CD4-positive, alpha-beta T cell treated with Interleukin-2 at 100 ng/mL for 4 hours (primary cell): ENCODE measurements around the gene DIDO1.

Source experiments
- DNase-seq: peaks from one replicate; pipeline ENCODE4 v3.0.0-alpha.2; 2020; ENCODE audit warnings: low spot score

DIDO1 gene

DNA sequence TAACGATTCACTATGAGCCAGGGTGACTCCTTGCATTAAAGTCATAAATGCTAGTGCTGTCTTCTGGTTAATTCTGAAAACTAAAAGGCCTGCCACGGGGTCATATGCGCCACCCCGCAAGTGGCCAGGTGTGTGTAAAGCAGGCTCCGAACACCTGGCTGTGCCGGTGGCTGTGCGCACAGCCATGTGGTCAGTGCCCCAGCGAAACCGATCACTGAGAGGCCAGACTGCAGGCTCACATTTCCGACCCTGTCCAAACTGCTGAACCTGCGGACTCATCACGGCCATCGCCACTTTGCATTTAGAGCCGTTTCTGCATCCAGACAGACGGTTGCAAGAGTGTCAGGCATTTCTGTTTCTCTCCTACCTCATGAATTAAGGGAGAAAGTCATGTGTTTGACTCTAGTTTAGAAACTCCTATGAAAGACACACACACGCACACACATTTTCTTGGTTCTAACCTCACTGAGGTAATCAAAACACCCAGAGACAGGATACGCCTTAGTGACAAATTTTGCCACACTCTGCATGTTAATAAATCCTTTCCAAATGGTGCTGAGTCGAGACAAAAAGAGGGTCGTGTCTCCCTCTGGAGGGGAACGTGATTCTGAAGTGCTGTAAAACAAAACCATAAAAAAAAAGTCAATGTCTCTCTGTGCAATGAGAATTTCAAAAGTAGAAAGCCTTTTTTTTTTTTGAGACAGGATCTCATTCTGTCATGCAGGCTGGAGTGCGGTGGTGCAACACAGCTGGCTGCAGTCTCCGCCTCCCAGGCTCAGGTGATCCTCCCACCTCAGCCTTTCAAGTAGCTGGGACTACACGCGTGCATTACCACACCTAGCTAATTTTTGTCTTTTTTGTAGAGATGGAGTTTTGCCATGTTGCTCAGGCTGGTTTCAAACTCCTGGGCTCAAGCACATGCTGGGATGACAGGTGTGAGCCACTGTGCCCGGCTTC is 33.7 kb downstream of the DIDO1 start:
- DNase-seq, result no peak

DNA sequence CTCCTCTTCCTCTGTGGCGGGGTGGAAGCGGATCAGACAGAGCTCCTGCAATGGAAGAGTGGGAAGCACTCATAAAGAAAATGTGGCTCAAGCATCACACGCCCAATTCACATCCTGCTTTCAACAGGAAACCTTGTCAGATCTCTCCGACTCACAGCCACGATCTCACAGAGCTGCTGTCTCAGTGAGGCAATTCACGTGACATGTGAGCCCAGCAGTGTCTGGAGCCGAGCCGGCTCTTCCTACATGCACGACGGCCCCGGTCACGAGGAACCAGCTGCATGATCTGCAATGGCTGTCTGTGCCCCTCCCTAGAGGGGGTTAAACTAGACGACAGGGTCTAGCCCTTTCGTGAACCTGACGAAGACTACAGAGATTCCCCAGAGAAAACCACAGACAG is 35.2 kb downstream of the DIDO1 start:
- DNase-seq, result peak; percentile 38

DNA sequence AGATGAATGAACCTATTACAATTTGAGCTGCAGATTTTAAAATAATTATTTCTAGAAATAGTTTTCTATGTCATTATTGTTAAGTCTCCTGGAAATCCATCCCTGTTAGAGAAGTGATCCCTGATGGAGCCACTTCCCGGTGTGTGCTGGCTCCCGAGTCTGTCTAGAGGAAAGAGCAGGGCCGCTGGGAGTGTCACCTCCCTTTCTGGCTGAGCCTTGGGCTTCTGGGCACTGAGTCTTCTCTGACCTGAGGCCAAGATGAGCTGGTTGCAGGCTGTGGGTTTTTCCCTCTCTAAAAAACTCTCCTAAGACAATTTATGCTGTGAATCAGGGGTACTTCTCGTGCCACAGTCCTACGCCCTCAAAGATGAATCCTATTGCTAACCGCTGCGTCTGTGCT is 35.9 kb downstream of the DIDO1 start:
- DNase-seq, result no peak

DNA sequence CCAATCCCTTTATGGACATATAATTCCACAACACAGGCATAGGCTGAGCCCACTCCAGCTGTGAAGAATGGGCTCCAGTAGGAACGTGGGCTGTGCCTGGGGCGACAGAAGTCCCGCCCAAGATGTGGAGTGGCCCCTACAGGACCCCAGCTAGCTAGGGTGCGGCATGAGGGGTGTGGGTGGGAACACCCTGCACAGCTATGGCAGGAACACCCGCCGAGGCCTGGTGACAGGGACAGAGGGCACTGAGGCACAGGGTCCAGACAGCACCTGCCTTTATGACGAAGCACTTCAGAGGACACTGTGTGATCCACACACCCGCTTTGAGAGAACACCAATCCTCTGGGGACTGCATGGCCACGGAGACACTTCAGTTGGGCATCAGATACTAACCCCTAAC is 36.4 kb downstream of the DIDO1 start:
- no peak for DNase-seq

DNA sequence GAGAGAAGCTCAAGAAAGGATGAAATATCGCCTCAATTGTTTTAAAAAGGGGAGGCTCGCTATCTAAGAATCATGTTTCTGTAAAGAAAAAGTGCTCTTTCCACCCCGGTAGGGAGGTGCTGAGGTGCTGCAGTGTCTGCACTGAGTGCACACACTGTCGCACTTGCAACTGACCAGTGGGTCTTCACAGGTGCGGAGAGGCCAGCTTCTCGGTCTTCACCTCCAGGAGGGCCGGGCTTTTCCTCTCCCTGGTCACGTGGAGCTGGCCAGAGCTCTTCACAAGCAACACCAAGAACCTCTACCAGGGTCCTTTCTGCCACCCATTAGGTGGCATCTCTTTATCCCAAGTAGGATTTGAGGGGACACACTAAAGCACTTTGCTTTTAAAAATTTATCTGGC is 36.9 kb downstream of the DIDO1 start:
- DNase-seq, result no peak

DNA sequence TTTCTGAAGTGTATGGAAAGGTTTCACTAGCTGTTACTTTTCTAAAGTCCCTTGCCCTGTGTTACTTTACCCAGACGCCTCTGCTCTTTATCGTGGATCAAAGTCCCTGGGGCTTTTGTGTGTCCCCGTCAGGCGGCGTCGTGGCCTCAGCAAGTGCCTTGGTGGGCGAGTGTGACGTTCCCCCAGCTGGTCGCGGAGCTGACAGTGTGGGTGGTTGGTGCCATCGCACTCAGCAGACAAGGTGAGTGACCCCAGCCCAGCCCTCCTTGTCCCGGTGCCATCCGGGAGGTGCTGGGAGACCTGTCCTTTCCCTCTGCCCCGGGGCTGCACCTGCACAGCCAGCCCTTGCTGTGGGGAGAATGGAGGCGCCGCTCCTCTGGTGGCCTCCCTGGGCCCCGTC is 37.4 kb downstream of the DIDO1 start:
- DNase-seq, result no peak

DNA sequence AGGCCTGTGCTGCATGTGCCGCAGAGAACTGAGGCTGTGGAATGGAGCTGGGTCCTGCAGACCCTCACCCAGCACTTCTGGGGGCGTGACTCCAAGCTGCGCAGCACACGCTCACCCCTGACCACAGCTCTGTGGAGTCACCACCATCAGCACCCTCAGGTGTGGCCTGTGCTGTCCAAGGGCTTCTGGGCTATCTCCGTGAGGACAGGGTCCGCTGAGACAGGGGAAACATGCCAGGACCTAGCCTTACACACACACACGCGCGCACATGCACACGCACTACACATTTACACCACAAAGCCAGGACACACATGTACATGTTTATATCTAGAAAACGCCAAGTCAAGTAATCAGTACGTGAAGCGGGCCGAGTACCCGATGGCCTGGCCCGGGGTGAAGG is 37.9 kb downstream of the DIDO1 start:
- DNase-seq, result no peak

DNA sequence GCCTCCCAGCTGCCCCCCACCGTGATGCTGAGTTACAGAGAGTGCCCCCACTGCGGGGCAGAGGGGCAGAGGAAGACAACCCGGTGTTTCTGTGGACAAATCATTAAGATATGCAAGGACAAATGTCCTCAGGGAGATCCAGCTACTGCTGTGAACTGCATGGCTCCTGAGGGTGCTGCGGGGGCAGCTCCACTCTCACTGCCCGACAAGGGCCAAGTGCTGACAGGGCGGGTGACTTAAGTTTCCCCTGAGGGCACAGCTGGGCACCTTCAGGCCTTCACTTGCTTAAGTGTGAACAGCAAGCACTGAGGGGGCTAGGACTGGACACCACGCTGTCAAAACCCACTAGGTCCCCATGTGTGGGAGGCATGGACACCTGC is 38.5 kb downstream of the DIDO1 start:
- DNase-seq, result no peak

DNA sequence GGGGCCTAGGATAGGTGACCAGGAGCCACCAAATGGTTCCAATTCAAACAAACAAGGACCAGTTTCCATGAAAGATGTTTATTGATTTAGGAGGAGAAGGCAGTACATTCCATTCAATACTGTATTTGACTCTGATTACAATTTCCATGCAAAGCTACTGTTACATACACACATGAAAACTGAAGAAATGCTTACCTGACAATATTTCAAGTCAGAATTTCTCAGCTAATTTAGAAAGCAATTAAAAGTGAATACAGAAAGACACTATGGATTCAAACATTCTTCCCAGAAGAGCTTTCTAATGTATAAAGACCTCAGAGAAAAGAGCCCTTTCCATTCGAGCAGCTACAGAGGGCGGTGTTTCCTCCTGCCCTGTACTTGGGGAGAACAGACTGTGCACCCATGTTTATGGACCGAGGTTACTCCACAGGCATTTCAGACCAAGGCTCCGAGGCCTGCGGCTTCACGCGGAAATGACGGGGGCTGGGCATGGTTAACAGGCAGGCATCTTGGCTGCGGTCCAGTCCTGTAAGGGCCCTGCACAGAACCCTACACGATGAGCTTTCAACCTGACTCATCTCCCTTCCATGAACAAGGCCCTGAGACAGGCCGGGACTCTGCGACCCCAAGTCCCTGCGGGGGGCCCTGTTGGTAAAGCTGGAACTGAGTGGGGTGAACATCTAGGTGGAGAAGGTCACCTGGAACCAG is 39.0 kb downstream of the DIDO1 start:
- peak; percentile 40 for DNase-seq

DNA sequence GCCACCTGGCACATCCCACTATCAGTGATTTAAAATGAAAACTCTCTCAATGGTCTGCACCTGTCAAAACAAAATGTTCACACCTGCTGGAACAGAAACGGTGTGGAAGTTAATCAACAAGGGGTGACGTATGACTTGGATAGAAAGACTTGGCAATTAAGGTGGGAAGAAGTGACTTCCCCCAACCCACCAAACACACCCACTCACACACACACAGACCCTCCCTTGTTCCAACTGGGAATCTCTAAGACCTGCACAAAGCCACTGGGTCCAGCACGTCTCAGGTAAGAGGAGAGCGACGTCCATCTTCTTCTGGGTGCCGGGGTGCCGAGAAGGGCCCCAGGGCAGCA is 39.6 kb downstream of the DIDO1 start:
- no peak for DNase-seq

DNA sequence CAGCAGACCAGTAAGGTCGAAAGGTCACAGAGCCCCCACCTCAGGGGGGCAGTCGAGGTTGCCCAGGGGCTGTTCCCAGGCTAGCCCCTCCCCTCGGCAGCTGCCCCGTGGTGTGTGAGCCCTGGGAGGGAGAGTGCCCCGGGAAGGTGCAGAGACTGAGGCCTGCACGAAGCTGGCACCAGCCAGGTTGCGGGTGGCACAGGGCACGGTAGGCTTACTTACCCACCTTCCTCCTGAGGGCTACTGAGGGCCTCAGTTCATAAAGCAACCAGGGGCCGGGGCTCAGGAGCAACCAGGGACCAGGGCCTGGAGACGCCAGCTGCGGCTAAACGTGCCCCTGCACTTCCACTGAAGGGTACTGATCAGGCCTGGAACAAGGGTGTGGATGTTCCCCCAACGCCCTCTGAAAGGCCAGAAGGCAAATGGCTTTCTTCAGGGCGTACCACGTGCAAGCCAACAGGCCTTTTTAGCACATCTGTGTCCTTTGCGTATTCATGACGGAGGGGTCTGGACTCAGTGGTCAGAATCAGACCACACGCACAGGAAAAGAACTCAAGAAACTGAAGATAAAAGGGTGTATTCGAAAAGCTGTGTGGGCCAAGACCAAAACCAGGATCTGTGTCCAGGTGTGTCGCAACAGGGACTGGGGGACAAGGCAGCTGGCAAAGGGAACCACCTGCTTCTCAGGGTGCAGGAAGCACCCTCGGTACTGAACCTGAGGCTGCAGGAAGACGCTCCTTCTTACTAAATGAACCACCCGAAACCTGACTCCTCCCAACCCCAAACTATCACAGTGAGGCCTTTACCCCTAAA is 40.2 kb downstream of the DIDO1 start:
- DNase-seq, result no peak

DNA sequence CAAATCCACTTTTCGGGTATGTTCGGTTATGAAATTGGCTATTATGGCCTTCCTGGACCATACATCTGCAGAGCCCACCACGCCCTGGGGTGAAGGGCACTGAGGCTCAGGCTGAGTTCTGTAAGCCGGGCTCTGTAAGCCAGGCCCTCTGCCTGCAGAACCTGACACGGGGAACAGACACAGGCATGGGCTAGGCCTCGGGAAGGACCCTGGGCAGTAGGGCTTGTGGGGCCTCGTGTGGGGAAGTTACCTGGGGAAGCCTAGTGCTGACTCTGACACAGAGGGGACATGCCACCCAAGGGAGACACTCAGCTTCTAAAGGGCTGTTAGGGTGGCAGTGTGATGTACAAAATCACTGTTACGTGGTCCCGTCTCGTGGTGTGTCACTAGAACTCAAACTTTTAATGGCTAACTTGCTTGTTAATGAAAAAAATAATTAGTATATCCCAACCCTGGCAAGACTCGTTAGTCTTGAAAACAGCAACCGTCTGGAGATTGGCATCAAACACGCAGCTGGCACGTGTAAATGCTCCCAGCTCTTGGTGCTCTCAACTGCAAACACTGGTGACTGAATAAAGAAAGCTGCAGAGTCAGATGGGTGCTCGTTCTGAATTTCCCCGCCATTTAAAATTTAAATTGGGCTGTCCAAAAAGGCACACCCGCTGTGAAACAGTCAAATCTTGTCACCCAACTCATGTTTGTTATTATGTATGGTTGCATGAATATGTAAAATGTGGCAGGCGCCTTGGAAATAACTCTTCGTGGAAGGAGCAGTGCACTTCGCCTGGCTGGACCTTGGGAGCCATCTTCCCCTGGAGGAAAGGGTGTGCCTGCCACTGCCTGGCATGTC is 41.0 kb downstream of the DIDO1 start:
- DNase-seq, result no peak

DNA sequence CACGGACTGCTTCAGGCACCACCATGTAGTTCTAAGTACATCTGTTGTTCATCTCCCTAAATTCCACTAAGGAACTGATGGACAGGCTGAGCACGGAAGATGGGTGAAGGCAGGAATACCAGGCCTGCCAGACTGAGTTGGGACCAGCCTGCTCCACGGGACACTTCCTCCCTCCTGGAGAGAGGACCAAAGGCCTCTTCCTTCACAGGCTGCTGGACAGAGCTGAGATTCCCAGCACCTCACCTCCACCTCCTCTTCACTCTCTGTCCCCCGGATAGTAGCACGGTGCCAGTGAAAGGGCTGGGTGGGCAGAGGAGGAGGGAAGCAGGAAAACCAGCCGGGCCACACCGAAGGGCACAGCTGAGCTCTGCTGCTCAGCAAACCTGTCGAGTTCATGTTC is 41.7 kb downstream of the DIDO1 start:
- DNase-seq, result no peak

DNA sequence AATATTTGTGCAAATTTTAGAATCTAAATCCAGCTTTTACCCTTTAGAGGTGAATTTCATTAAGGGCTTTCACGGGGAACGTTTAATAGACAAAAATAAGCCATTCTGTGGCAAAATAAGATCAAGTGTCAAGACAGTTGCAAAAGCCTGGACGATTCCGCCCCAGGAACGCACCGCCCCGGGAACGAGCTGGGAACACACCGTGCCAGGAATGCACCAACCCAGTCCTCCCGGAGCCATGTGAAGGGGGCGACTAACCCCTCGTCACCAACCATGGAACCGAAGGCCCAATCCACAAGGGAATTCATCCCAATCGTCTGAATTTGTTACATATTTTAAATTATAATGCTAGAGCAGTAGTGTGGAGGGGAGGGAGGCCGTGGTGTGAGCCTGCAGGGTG is 43.9 kb downstream of the DIDO1 start:
- no peak for DNase-seq

DNA sequence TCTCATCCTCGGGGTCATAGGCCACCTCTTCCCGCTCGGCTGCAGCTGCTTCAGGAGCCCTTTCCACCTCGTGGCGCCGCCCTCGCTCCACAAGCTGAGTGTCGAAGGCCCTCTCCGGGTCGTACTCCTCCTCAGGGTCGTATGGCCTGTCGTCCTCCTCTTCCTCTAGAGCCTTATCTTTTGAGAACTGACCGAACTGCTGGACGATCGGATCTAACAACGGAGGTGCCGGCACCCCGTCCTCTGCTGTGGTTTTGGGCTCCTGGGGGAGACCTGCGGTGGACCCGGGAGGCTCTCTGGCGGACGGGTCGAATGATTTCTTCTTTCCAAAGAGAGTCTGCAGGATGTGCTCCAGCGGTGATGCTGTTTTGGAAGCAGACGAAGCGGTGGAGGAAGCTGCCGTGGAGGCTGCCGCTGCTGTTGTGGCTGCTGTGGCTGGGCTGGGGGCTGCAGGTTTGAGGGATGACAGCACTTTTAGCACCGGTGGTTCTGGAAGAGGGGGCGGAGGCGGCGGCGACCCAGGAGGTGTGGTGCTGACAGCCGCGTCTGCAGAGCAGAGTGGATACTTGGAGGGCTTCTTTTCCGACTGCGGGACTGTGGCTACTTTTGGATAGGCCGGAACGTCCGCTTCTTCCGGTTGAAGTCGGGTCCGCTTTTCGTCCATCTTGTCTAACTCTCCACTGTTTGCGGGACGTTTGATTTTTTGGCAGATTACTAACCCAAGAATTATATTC is 44.5 kb downstream of the DIDO1 start:
- no peak for DNase-seq

DNA sequence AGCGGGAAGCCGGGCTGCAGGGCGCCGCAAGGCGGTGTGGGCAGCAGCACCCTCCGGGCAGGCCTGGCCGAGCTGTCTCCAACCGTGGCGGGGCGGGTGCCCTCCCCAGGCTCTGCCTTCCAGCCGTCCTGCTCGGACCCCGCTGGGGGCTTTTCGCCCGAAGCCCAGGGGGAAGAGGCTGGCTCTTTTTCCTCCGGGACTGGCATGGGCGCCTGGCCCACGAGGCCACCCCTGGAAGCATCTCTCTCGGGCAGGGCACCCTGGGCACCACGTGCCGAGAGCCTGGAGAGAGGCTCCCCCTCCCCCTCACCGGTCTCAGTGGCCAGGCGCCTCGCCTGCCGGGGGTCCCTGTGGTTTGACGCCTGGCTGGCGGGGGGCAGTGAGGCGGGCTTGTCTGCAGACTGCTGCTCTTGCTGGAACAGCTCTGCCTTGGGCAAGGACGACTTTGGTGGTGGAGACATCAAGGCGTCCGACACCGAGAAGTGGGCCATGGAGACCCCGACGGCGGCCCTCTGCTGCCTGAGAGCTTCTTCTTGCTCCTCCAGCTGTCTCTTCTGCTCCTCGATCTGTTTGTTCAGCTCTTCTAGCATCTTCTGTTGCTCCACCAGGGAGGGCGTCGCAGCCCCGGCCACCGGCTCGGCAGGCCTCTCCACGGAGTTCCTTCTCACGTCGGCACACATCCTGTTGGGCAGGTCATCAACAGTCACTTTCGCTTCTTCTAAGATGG is 45.2 kb downstream of the DIDO1 start:
- no peak for DNase-seq

DNA sequence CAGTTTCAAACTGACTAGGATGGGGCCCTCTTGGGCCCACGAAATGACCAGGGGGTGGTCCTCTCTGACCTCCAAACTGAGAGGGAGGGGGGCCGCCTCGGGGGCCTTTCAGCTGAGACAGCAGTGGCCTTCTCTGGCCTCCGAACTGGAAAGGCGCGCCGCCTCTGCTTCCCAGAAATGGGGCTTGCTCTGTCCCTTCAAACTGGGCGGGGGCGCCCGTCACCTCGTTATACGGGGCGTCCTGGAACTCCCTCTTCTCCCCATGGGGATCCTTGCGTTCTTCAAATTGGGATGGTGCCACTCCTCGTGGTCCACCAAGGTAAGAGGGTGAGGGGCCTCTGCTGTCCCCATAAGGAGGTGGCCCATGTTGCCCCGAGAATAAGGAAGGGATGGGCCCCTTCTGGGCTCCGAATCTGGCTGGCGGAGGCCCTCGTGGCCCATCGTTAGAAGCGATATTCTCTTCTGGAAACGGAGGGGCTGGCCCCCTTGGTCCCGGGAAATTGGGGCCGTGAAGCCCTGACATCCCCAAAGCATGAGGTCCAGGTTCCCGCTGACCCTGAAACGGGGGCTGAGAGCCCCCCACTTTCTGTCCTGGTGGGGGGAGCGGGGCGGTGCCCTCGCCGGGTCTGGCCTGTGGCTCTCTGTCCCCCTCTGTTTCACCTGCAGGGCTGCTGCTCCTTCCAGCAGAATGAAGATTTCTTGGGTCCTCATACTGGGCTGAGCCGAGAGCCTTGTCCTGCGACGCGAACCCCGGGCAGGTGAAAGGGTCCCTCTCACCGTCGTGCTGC is 46.0 kb downstream of the DIDO1 start:
- no peak for DNase-seq

DNA sequence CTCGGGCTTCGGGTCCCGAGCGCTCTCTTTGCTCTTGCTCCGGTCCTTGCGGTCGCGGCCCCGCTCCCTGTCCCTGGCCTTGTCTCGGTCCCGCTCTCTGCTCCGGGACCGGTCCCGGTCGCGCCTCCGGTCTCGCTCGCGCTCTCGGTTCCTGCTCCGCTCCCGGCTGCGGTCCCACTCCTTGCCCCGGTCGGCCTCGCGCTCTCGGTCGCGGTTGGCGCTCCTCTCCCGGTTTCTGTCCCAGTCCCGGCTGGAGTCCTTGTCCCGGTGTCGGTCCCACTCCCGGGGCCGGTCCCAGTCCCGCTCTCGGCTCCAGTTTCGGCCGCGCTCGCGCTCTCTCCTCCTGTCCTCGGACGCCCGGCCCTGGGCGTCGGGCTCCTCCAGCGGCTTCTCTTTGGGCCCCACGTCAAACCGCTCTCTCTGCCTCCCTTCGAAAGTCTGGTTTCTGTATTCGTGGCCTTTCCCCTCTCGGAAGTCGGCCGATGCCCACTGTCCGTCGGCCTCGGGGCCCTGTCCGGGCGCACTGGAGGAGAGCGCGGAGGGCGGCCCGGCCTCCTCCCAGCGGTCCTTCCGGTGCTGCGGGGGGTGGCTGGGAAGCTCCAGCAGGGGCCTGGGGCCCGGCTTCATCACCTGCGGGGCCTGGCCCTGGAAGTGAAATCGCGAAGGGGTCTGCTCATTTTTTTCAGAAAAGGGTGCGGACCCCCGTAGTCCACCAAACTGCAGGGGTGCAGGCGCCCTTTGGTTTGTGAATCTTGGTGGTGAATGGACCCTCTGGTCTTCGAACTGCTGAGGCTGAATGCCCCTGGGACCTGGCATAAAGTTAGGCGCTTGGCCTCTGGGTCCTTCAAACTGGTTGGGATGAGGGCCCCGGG is 46.8 kb downstream of the DIDO1 start:
- DNase-seq, result no peak
